Peyer's patch (tissue), 4 donors: Measurements from ENCODE around the gene HPS6. TPM values are rescaled to one million over a fixed set of nuclear protein-coding genes. Genes with fewer than 3 reads are reported as not detected.

Experiments used
- DNase-seq, 3 donors: peaks; one replicate each; pipeline ENCODE4 v3.0.0-alpha.2; 2017 to 2019
- H3K27ac ChIP-seq, 4 donors: fragments of 200-600 bp; sonication (generic); one replicate each; pipeline ENCODE4 v1.5.1; 2016 to 2019
- H3K27me3 ChIP-seq, 2 donors: fragments of 200-600 bp; sonication (generic); one replicate each; pipeline ENCODE4 v1.5.1; 2019
- H3K36me3 ChIP-seq, 3 donors: fragments of 200-600 bp; sonication (generic); one replicate each; pipeline ENCODE4 v1.5.1; 2016 to 2019
- H3K4me1 ChIP-seq, 4 donors: fragments of 200-600 bp; sonication (generic); one replicate each; pipeline ENCODE4 v1.5.1; 2016 to 2019
- H3K4me3 ChIP-seq, 4 donors: fragments of 200-600 bp; sonication (generic); 1 replicate in 3 of 4; 2 replicates in 1 of 4; pipeline ENCODE4 v1.5.1; 2016 to 2019; ENCODE audit warnings: mild to moderate bottlenecking in 1 of 4
- H3K9me3 ChIP-seq, 4 donors: fragments of 200-600 bp; sonication (generic); one replicate each; pipeline ENCODE4 v1.5.1; 2016 to 2019; ENCODE audit warnings: mild to moderate bottlenecking in 1 of 4
- POLR2A ChIP-seq, 2 donors: fragments of 450-650 bp; IDR thresholded peaks; one replicate each; pipeline ENCODE4 v1.5.1; 2017; ENCODE audit warnings: antibody characterized with exemption in 2 of 2, mild to moderate bottlenecking in 2 of 2, moderate library complexity in 2 of 2
- total RNA-seq, 4 donors: library from RNA; depleted of rRNA; stranded (reverse); fragments of >200 nt; gene quantifications; one replicate each; pipeline ENCODE4 v1.1.0, GENCODE V29; 2016
- TF ChIP-seq, protein P1 (sequence below), 6 experiments: fragments of 450-650 bp in 4 of 6; fragments of 200-600 bp in 2 of 6; sonication (generic) in 1 of 6; IDR thresholded peaks; one replicate each; pipeline ENCODE4 v1.5.1; 2017 to 2019; ENCODE audit warnings: antibody characterized with exemption in 6 of 6, mild to moderate bottlenecking in 3 of 6, moderate library complexity in 1 of 6

The HPS6 gene
- total RNA-seq: 10 to 100 TPM; 19.8 to 33.4 (median 24.8) TPM

DNA sequence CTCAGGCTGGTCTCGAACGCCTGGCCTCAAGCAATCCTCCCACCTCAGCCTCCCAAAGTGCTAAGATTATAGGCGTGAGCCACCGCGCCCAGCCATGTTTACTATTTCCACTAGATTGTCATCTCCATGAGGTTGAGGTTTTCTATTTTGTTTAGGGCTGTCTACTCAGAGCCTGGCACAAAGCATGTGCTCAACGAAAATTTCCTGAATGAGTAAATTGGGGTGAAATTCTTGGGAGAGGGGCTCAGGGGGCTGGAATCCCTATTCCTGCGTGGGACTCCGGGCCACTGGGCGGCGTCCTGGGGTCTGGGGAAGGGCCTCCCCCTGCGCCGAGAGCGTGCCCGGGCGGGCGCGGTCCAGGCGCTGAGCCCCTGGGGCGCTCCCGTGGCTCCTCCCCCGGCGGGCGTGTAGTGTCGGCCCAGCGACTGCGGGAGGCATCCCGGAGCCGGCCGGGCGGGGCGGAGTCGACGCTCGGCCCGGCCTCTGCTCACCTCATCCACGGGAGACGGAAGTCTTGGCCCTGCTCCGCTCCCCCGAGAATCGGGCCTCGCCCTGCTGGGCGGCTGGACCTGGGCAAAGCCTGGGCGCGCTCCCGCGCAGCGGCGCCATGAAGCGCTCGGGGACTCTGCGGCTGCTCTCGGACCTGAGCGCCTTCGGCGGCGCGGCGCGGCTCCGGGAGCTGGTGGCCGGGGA, at the start of gene HPS6:
Gene HPS6 (plus strand): TSS at position 482 of the 693 bp plus-strand sequence. CDS start 126 bp downstream, at position 608.
- Histone ChIP-seq H3K4me3 (peak within 1 kb of the TSS; percentile 79 to 97 (median 92)), H3K36me3 (peaks cover 0 to 5% (median 0%) of the 10 kb centered on the region in 3 donors), H3K27ac (peak within 1 kb of the TSS; percentile 88 to 97 (median 94)), H3K4me1 (peaks cover 6 to 30% (median 13%) of the 10 kb centered on the region in 4 donors), H3K9me3 (no peaks in the 10 kb centered on the region), H3K27me3 (no peaks in the 10 kb centered on the region)
- peak; percentile 89 to 95 for TF ChIP-seq POLR2A (IDR thresholded peaks at IDR 0.05)
- TF ChIP-seq, protein P1, sequence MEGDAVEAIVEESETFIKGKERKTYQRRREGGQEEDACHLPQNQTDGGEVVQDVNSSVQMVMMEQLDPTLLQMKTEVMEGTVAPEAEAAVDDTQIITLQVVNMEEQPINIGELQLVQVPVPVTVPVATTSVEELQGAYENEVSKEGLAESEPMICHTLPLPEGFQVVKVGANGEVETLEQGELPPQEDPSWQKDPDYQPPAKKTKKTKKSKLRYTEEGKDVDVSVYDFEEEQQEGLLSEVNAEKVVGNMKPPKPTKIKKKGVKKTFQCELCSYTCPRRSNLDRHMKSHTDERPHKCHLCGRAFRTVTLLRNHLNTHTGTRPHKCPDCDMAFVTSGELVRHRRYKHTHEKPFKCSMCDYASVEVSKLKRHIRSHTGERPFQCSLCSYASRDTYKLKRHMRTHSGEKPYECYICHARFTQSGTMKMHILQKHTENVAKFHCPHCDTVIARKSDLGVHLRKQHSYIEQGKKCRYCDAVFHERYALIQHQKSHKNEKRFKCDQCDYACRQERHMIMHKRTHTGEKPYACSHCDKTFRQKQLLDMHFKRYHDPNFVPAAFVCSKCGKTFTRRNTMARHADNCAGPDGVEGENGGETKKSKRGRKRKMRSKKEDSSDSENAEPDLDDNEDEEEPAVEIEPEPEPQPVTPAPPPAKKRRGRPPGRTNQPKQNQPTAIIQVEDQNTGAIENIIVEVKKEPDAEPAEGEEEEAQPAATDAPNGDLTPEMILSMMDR (IDR thresholded peaks at IDR 0.05): peak in 4 of 6 experiments; percentile 5 to 37 (median 12)
- peak; percentile 87 to 96 (median 95) for DNase-seq

GRCh38 chr10:102016416-102016815, 48.7 kb upstream of the HPS6 start:
- Histone ChIP-seq H3K27ac (no peak overlapping the region), H3K36me3 (peaks cover 0 to 72% (median 0%) of the 10 kb centered on the region in 3 donors), H3K4me1 (no peaks in the 10 kb centered on the region), H3K4me3 (no peak overlapping the region), H3K27me3 (no peaks in the 10 kb centered on the region), H3K9me3 (no peaks in the 10 kb centered on the region)
- TF ChIP-seq, protein P1 (IDR thresholded peaks at IDR 0.05): no peak
- TF ChIP-seq POLR2A (IDR thresholded peaks at IDR 0.05): no peak
- no peak for DNase-seq

DNA sequence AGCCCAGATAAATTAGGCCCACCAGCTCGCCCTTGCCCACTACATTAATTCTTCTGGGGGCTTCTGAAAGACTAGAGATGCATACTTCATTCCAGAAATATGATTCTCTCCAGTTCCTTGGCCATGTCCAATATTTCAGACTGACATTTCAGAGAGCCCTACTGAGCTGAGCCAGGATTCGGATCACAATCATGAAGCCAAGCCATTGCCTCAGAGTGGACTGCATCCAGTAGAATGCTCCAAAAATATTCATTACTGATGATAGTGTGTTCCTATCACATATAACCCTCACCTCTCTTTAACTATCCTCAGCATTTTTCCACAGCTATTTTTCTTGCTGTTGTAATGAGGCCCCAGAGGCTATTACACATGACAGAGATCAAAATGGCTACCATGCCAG, 47.9 kb upstream of the HPS6 start:
- Histone ChIP-seq H3K4me3 (no peak overlapping the region), H3K36me3 (peaks cover 0 to 74% (median 0%) of the 10 kb centered on the region in 3 donors), H3K4me1 (no peaks in the 10 kb centered on the region), H3K9me3 (no peaks in the 10 kb centered on the region), H3K27ac (no peak overlapping the region), H3K27me3 (no peaks in the 10 kb centered on the region)
- no peak for DNase-seq
- no peak for TF ChIP-seq POLR2A (IDR thresholded peaks at IDR 0.05)
- TF ChIP-seq, protein P1 (IDR thresholded peaks at IDR 0.05): no peak

DNA sequence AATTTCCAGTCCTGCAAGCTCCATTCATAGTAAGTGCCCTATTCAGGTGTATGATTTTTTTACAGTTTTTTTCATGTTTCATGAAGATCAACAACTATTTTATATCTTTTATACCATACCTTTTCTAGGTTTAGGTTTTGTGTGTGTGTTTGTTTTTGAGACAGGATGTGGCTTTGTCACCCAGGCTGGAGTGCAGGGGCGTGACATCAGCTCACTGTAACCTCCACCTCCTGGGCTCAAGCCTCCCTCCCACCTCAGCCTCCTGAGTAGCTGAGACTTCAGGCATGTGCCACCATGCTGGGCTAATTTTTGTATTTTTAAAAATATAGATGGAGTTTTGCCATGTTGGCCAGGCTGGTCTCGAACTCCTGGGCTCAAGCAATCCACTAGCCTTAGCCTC, 44.2 kb upstream of the HPS6 start:
- H3K27ac ChIP-seq: no peak overlapping the region
- no peak for DNase-seq
- H3K36me3 ChIP-seq: peaks cover 0 to 79% (median 6%) of the 10 kb centered on the region in 3 donors
- no peak overlapping the region for H3K4me3 ChIP-seq
- H3K9me3 ChIP-seq: no peaks in the 10 kb centered on the region
- TF ChIP-seq POLR2A (IDR thresholded peaks at IDR 0.05): no peak
- TF ChIP-seq, protein P1 (IDR thresholded peaks at IDR 0.05): no peak
- no peaks in the 10 kb centered on the region for H3K4me1 ChIP-seq
- H3K27me3 ChIP-seq: no peaks in the 10 kb centered on the region

DNA sequence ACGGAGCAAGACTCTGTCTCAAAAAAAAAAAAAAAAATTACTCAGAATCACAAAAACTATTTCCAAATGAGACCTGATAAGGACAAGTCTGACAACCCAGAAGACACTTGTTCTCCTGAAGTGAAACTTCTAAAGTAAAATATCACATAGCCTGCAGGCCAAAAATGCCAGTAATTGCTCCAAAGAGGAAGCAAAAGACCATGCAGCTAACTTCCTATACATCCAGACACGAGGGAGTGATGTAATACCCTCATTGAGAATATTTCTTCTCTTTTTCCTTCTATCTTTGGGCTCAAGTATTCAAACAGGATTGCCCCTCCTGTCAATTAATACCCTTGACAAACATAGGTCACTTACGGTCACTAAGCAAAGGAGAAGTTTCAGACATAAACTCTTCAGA, 40.4 kb upstream of the HPS6 start:
- H3K36me3 ChIP-seq: peaks cover 0 to 78% (median 6%) of the 10 kb centered on the region in 3 donors
- H3K27me3 ChIP-seq: no peaks in the 10 kb centered on the region
- no peak overlapping the region for H3K27ac ChIP-seq
- no peak for DNase-seq
- no peaks in the 10 kb centered on the region for H3K4me1 ChIP-seq
- no peak for TF ChIP-seq POLR2A (IDR thresholded peaks at IDR 0.05)
- TF ChIP-seq, protein P1 (IDR thresholded peaks at IDR 0.05): no peak
- H3K9me3 ChIP-seq: no peaks in the 10 kb centered on the region
- H3K4me3 ChIP-seq: no peak overlapping the region
